ENCODE measurements around the gene GABRG3.

GABRG3 gene

GRCh38 chr15:27248251-27248650 lies 277.3 kb downstream of the GABRG3 start:
- DNase-seq (ENCODE audit: low spot score), result no peak

GRCh38 chr15:27249046-27249759 lies 278.2 kb downstream of the GABRG3 start:
- no peak for DNase-seq (ENCODE audit: low spot score)

- no peak for DNase-seq (ENCODE audit: low spot score)
Measured at GRCh38 chr15:27249760-27250109, 278.8 kb downstream of the GABRG3 start.

- no peak for DNase-seq (ENCODE audit: low spot score)
Measured at GRCh38 chr15:27250223-27250622, 279.2 kb downstream of the GABRG3 start.

GRCh38 chr15:27254055-27254454 lies 283.1 kb downstream of the GABRG3 start:
- DNase-seq (ENCODE audit: low spot score), result no peak

GRCh38 chr15:27254801-27255200 lies 283.8 kb downstream of the GABRG3 start:
- no peak for DNase-seq (ENCODE audit: low spot score)

- DNase-seq (ENCODE audit: low spot score), result no peak
Measured at GRCh38 chr15:27256446-27256845, 285.5 kb downstream of the GABRG3 start.

GRCh38 chr15:27258287-27258686 lies 287.3 kb downstream of the GABRG3 start:
- no peak for DNase-seq (ENCODE audit: low spot score)

GRCh38 chr15:27260523-27260922 lies 289.5 kb downstream of the GABRG3 start:
- DNase-seq (ENCODE audit: low spot score), result no peak

GRCh38 chr15:27268923-27269322 lies 297.9 kb downstream of the GABRG3 start:
- no peak for DNase-seq (ENCODE audit: low spot score)

GRCh38 chr15:27271258-27271657 lies 300.3 kb downstream of the GABRG3 start:
- no peak for DNase-seq (ENCODE audit: low spot score)

GRCh38 chr15:27272427-27272826 lies 301.4 kb downstream of the GABRG3 start:
- DNase-seq (ENCODE audit: low spot score), result no peak

- no peak for DNase-seq (ENCODE audit: low spot score)
Measured at GRCh38 chr15:27273506-27273905, 302.5 kb downstream of the GABRG3 start.

- no peak for DNase-seq (ENCODE audit: low spot score)
Measured at GRCh38 chr15:27278761-27279160, 307.8 kb downstream of the GABRG3 start.

GRCh38 chr15:27292641-27293040 lies 321.7 kb downstream of the GABRG3 start:
- DNase-seq (ENCODE audit: low spot score), result no peak

- DNase-seq (ENCODE audit: low spot score), result no peak
Measured at GRCh38 chr15:27293607-27294006, 322.6 kb downstream of the GABRG3 start.

GRCh38 chr15:27317736-27318135 lies 346.8 kb downstream of the GABRG3 start:
- no peak for DNase-seq (ENCODE audit: low spot score)

- no peak for DNase-seq (ENCODE audit: low spot score)
Measured at GRCh38 chr15:27323801-27324200, 352.8 kb downstream of the GABRG3 start.

- no peak for DNase-seq (ENCODE audit: low spot score)
Measured at GRCh38 chr15:27324886-27325615, 354.1 kb downstream of the GABRG3 start.

GRCh38 chr15:27327467-27328025 lies 356.6 kb downstream of the GABRG3 start:
- peak; percentile 56 for DNase-seq (ENCODE audit: low spot score)

- no peak for DNase-seq (ENCODE audit: low spot score)
Measured at GRCh38 chr15:27328186-27328585, 357.2 kb downstream of the GABRG3 start.

- DNase-seq (ENCODE audit: low spot score), result no peak
Measured at GRCh38 chr15:27328608-27329007, 357.6 kb downstream of the GABRG3 start.

GRCh38 chr15:27330326-27330725 lies 359.3 kb downstream of the GABRG3 start:
- no peak for DNase-seq (ENCODE audit: low spot score)
